Small intestine (tissue), 16 donors: ENCODE measurements around the gene PTPRZ1. TPM values are rescaled to one million over a fixed set of nuclear protein-coding genes. Genes with fewer than 3 reads are reported as not detected.

Experiments used
- DNase-seq, 2 donors: peaks; one replicate each; pipeline versions ENCODE4 v3.0.0 to v3.0.0-alpha.2; 2013
- FAIRE-seq: peaks from 2 replicates; lab custom pipeline; 2012; peaks lifted over from hg19 to GRCh38; lab: Jason Lieb, UNC
- H3K27ac ChIP-seq, 3 donors: one replicate each; pipeline ENCODE4 v1.5.1; 2013; ENCODE audit warnings: low read length in 2 of 3, mild to moderate bottlenecking in 2 of 3, control low read depth in 1 of 3, inconsistent platforms in 1 of 3, low read depth in 1 of 3, moderate library complexity in 1 of 3
- H3K27me3 ChIP-seq, 3 donors: one replicate each; pipeline ENCODE4 v1.6.1; 2013; ENCODE audit warnings: low read length in 3 of 3, inconsistent platforms in 1 of 3; ENCODE audit not compliant: control insufficient read depth in 3 of 3, insufficient read depth in 3 of 3
- H3K36me3 ChIP-seq, 3 donors: one replicate each; pipeline ENCODE4 v1.6.1; 2013; ENCODE audit warnings: low read length in 3 of 3, inconsistent platforms in 1 of 3, low read depth in 1 of 3, mild to moderate bottlenecking in 1 of 3, moderate library complexity in 1 of 3; ENCODE audit not compliant: control insufficient read depth in 3 of 3, insufficient read depth in 2 of 3
- H3K4me1 ChIP-seq, 3 donors: one replicate each; pipeline ENCODE4 v1.6.1; 2013; ENCODE audit warnings: low read length in 2 of 3, inconsistent platforms in 1 of 3, low read depth in 1 of 3, mild to moderate bottlenecking in 1 of 3, moderate library complexity in 1 of 3; ENCODE audit not compliant: control insufficient read depth in 3 of 3, insufficient read depth in 2 of 3
- H3K4me3 ChIP-seq, 3 donors: one replicate each; pipeline ENCODE4 v1.5.1; 2013; ENCODE audit warnings: low read length in 3 of 3, control low read depth in 1 of 3, inconsistent platforms in 1 of 3, low read depth in 1 of 3, mild to moderate bottlenecking in 1 of 3, moderate library complexity in 1 of 3
- H3K9me3 ChIP-seq, 2 donors: one replicate each; pipeline ENCODE4 v1.6.1; 2013; ENCODE audit warnings: low read depth in 1 of 2, low read length in 1 of 2; ENCODE audit not compliant: control insufficient read depth in 2 of 2, insufficient read depth in 1 of 2
- WGBS, 3 donors: extraction: QIAGEN DNeasy Blood & Tissue Kit; methylation state at CpG; one replicate each; pipeline ENCODE4 v1.1.7; 2013; 5-methylcytosine and 5-hydroxymethylcytosine counted together
- long read RNA-seq, 10 donors: transcript quantifications; one replicate each; lab custom pipeline, GENCODE V29; 2026
- polyA plus RNA-seq, 4 donors: library from polyadenylated mRNA; stranded (reverse) in 3 of 4; unstranded in 1 of 4; fragments of 200-250 nt in 3 of 4; fragments of 120-200 nt in 1 of 4; gene quantifications; one replicate each; pipeline versions ENCODE4 v1.2.1 to v1.2.3, GENCODE V29; 2013
- donor health status: healthy with polysubstance abuse.
- donor health status: control.
- donor health status: control.
- donor health status: Bipolar disorder and iron deficiency.
- donor health status: healthy.

The PTPRZ1 gene
- polyA plus RNA-seq = 1 to 10 TPM in 2 of 4 donors, under 1 TPM in 1, not detected in 1; 0.81 to 3.5 (median 1.4) TPM
- long read RNA-seq, donor 1, partial matches to known transcripts = 10 of 20 reads
- long read RNA-seq, donor 1, other reads (novel, unspliced or antisense) = 9 of 20 reads
- long read RNA-seq, donor 2 = 0 reads
- long read RNA-seq, donor 3 = 0 reads
- long read RNA-seq, donor 4 = 0 reads
- long read RNA-seq, donor 5 = 0 reads
- long read RNA-seq, donor 6, partial matches to known transcripts = 0 of 1 reads
- long read RNA-seq, donor 6, other reads (novel, unspliced or antisense) = 0 of 1 reads
- long read RNA-seq, donor 7 = 0 reads
- long read RNA-seq, donor 8, partial matches to known transcripts = 0 of 1 reads
- long read RNA-seq, donor 8, other reads (novel, unspliced or antisense) = 0 of 1 reads
- long read RNA-seq, donor 9 = 0 reads
- long read RNA-seq, donor 10, partial matches to known transcripts = 7 of 9 reads
- long read RNA-seq, donor 10, other reads (novel, unspliced or antisense) = 0 of 9 reads

GRCh38 chr7:121872831-121873288, at the start of gene PTPRZ1:
PTPRZ1 (plus strand) TSS chr7:121873161; CDS start chr7:121873500, 339 bp downstream.
- 1 to 2% (median 1%) methylated on average over 35 to 49 of the region's 49 CpGs for WGBS, 3 donors
- FAIRE-seq = no peak
- H3K27me3 ChIP-seq = peaks cover 3 to 52% (median 12%) of the 10 kb centered on the region in 3 donors
- H3K27ac ChIP-seq = no peak within 1 kb of the TSS
- no peaks in the 10 kb centered on the region for H3K36me3 ChIP-seq
- H3K4me1 ChIP-seq = peaks cover 0 to 4% (median 3%) of the 10 kb centered on the region in 3 donors
- H3K4me3 ChIP-seq = peak within 1 kb of the TSS in 2 of 3 donors; percentile 57 to 62
- no peaks in the 10 kb centered on the region for H3K9me3 ChIP-seq
- DNase-seq = peak; percentile 32 to 68

GRCh38 chr7:121824276-121824675, 48.7 kb upstream of the PTPRZ1 start:
- no peak overlapping the region for H3K4me3 ChIP-seq
- 53 to 82% (median 78%) methylated on average over 1 of the region's 1 CpG for WGBS, 3 donors
- H3K27ac ChIP-seq = no peak overlapping the region
- no peaks in the 10 kb centered on the region for H3K27me3 ChIP-seq
- H3K9me3 ChIP-seq = no peaks in the 10 kb centered on the region
- FAIRE-seq (no peak), DNase-seq (peak in 1 of 2 donors; percentile 16)
- H3K36me3 ChIP-seq = no peaks in the 10 kb centered on the region
- H3K4me1 ChIP-seq = peaks cover 0 to 1% (median 0%) of the 10 kb centered on the region in 3 donors

- Histone ChIP-seq H3K4me1 (peaks cover 0 to 1% (median 0%) of the 10 kb centered on the region in 3 donors), H3K27me3 (no peaks in the 10 kb centered on the region), H3K4me3 (no peak overlapping the region), H3K36me3 (no peaks in the 10 kb centered on the region), H3K27ac (no peak overlapping the region), H3K9me3 (no peaks in the 10 kb centered on the region)
- 67 to 71% (median 71%) methylated on average over 3 of the region's 3 CpGs for WGBS, 3 donors
- no peak for FAIRE-seq
- no peak for DNase-seq
Observed at GRCh38 chr7:121831351-121831750, 41.6 kb upstream of the PTPRZ1 start.

GRCh38 chr7:121831801-121832200, 41.2 kb upstream of the PTPRZ1 start:
- 29 to 47% (median 41%) methylated on average over 5 of the region's 5 CpGs for WGBS, 3 donors
- DNase-seq (peak in 1 of 2 donors; percentile 9), FAIRE-seq (no peak)
- Histone ChIP-seq H3K4me3 (no peak overlapping the region), H3K27ac (no peak overlapping the region), H3K4me1 (peaks cover 0 to 1% (median 0%) of the 10 kb centered on the region in 3 donors), H3K36me3 (no peaks in the 10 kb centered on the region), H3K27me3 (no peaks in the 10 kb centered on the region), H3K9me3 (no peaks in the 10 kb centered on the region)

GRCh38 chr7:121832347-121832746, 40.6 kb upstream of the PTPRZ1 start:
- H3K9me3 ChIP-seq = no peaks in the 10 kb centered on the region
- WGBS, 3 donors = 50 to 70% (median 63%) methylated on average over 8 of the region's 8 CpGs
- no peaks in the 10 kb centered on the region for H3K27me3 ChIP-seq
- H3K4me3 ChIP-seq = no peak overlapping the region
- peak in 1 of 2 donors; percentile 13 for DNase-seq
- no peaks in the 10 kb centered on the region for H3K36me3 ChIP-seq
- peaks cover 0 to 1% (median 0%) of the 10 kb centered on the region in 3 donors for H3K4me1 ChIP-seq
- no peak for FAIRE-seq
- H3K27ac ChIP-seq = no peak overlapping the region

- FAIRE-seq (no peak), DNase-seq (no peak)
Observed at GRCh38 chr7:121833991-121834390, 39.0 kb upstream of the PTPRZ1 start.

GRCh38 chr7:121837462-121837861, 35.5 kb upstream of the PTPRZ1 start:
- WGBS, 3 donors = 38 to 48% (median 44%) methylated on average over 1 of the region's 1 CpG
- DNase-seq (no peak), FAIRE-seq (no peak)
- Histone ChIP-seq H3K4me3 (no peak overlapping the region), H3K27ac (no peak overlapping the region), H3K9me3 (no peaks in the 10 kb centered on the region), H3K4me1 (no peaks in the 10 kb centered on the region), H3K36me3 (no peaks in the 10 kb centered on the region), H3K27me3 (no peaks in the 10 kb centered on the region)

More at GRCh38 chr7:121833991-121834390, 39.0 kb upstream of the PTPRZ1 start:
- H3K9me3 ChIP-seq = no peaks in the 10 kb centered on the region
- H3K27ac ChIP-seq = no peak overlapping the region
- no peaks in the 10 kb centered on the region for H3K27me3 ChIP-seq
- H3K4me1 ChIP-seq = no peaks in the 10 kb centered on the region
- no peaks in the 10 kb centered on the region for H3K36me3 ChIP-seq
- no peak overlapping the region for H3K4me3 ChIP-seq

- no peak for DNase-seq
- no peaks in the 10 kb centered on the region for H3K27me3 ChIP-seq
- H3K4me1 ChIP-seq = no peaks in the 10 kb centered on the region
- no peaks in the 10 kb centered on the region for H3K36me3 ChIP-seq
- H3K4me3 ChIP-seq = no peak overlapping the region
- WGBS, 3 donors = 75 to 81% (median 78%) methylated on average over 4 of the region's 4 CpGs
- H3K9me3 ChIP-seq = no peaks in the 10 kb centered on the region
- FAIRE-seq = no peak
- H3K27ac ChIP-seq = no peak overlapping the region
Observed at GRCh38 chr7:121847041-121847440, 25.9 kb upstream of the PTPRZ1 start.
